ENCODE measurements around the gene FAM131A. TPM values are rescaled to one million over a fixed set of nuclear protein-coding genes. Genes with fewer than 3 reads are reported as not detected.
A peak's percentile ranks its signal among the peaks of the same experiment; 100 is the strongest.

The FAM131A gene
- total and polyA plus RNA-seq, 9 of the 15 experiments (the other 6 are each of a cell fraction or from before 2014, with no cell fraction given): 0.48 to 11.1 (median 4.3) TPM

DNA sequence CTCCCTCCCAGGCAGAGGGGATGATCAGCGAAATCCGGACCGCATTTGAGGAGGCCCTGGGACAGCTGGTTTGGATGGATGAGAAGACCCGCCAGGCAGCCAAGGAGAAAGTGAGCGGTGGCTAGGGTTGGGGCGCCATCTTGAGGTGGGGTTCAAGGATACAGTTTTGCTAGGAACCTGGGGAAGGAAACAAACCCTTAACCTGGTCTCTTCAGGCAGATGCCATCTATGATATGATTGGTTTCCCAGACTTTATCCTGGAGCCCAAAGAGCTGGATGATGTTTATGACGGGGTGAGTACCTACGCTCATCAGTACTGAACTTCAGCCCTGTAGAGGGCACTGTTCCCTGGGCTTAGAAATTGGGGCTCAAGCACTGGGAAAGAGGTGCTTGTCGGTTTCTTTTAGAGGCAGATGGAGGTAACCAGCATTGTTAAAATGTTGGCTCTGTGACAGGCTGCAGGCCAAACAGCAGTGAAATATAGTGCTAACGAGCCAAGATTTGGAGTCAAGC is 47.9 kb upstream of the FAM131A start (continued):
- TF ChIP-seq, protein P1, sequence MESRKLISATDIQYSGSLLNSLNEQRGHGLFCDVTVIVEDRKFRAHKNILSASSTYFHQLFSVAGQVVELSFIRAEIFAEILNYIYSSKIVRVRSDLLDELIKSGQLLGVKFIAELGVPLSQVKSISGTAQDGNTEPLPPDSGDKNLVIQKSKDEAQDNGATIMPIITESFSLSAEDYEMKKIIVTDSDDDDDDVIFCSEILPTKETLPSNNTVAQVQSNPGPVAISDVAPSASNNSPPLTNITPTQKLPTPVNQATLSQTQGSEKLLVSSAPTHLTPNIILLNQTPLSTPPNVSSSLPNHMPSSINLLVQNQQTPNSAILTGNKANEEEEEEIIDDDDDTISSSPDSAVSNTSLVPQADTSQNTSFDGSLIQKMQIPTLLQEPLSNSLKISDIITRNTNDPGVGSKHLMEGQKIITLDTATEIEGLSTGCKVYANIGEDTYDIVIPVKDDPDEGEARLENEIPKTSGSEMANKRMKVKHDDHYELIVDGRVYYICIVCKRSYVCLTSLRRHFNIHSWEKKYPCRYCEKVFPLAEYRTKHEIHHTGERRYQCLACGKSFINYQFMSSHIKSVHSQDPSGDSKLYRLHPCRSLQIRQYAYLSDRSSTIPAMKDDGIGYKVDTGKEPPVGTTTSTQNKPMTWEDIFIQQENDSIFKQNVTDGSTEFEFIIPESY (CRISPR knock-in tag; IDR thresholded peaks at IDR 0.05): peak; percentile 26; the same call in 1 of the 2 replicates
- TF ChIP-seq FOS (IDR thresholded peaks at IDR 0.05; ENCODE audit: extremely low read depth, insufficient read length): no peak
- TF ChIP-seq CCAR2 (IDR thresholded peaks at IDR 0.05; ENCODE audit: low read depth, low read length): no peak
- no peak for TF ChIP-seq HBP1 (CRISPR knock-in tag; IDR thresholded peaks at IDR 0.05)
- TF ChIP-seq, protein P2, sequence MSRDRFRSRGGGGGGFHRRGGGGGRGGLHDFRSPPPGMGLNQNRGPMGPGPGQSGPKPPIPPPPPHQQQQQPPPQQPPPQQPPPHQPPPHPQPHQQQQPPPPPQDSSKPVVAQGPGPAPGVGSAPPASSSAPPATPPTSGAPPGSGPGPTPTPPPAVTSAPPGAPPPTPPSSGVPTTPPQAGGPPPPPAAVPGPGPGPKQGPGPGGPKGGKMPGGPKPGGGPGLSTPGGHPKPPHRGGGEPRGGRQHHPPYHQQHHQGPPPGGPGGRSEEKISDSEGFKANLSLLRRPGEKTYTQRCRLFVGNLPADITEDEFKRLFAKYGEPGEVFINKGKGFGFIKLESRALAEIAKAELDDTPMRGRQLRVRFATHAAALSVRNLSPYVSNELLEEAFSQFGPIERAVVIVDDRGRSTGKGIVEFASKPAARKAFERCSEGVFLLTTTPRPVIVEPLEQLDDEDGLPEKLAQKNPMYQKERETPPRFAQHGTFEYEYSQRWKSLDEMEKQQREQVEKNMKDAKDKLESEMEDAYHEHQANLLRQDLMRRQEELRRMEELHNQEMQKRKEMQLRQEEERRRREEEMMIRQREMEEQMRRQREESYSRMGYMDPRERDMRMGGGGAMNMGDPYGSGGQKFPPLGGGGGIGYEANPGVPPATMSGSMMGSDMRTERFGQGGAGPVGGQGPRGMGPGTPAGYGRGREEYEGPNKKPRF (IDR thresholded peaks at IDR 0.05; ENCODE audit: low read depth, low read length): no peak
- TF ChIP-seq NCOA4 (IDR thresholded peaks at IDR 0.05; ENCODE audit: partially characterized antibody): no peak
- TF ChIP-seq XRCC5 (IDR thresholded peaks at IDR 0.05; ENCODE audit: low read depth, low read length): 0 out of 2 replicates have a peak, but pooled peaks have one; percentile 54
- TF ChIP-seq, protein P3, sequence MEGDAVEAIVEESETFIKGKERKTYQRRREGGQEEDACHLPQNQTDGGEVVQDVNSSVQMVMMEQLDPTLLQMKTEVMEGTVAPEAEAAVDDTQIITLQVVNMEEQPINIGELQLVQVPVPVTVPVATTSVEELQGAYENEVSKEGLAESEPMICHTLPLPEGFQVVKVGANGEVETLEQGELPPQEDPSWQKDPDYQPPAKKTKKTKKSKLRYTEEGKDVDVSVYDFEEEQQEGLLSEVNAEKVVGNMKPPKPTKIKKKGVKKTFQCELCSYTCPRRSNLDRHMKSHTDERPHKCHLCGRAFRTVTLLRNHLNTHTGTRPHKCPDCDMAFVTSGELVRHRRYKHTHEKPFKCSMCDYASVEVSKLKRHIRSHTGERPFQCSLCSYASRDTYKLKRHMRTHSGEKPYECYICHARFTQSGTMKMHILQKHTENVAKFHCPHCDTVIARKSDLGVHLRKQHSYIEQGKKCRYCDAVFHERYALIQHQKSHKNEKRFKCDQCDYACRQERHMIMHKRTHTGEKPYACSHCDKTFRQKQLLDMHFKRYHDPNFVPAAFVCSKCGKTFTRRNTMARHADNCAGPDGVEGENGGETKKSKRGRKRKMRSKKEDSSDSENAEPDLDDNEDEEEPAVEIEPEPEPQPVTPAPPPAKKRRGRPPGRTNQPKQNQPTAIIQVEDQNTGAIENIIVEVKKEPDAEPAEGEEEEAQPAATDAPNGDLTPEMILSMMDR (IDR thresholded peaks at IDR 0.05 in 2 of 3, conservative IDR thresholded peaks at IDR 0.05 in 1 of 3; ENCODE audit: insufficient read depth in 2 of 3, low read depth in 1 of 3, low read length in 3 of 3): peak; percentile 84 to 92 (median 84)
- no peak for TF ChIP-seq SMARCA5 (IDR thresholded peaks at IDR 0.05)
- no peak for TF ChIP-seq RBM17 (IDR thresholded peaks at IDR 0.05; ENCODE audit: borderline replicate concordance, low read depth, low read length)
- TF ChIP-seq POLR2AphosphoS2 (IDR thresholded peaks at IDR 0.05; ENCODE audit: low read length): no peak
- no peak for TF ChIP-seq MED1 (CRISPR knock-in tag; IDR thresholded peaks at IDR 0.05; ENCODE audit: borderline replicate concordance)
- no peak for TF ChIP-seq CEBPG (CRISPR knock-in tag; IDR thresholded peaks at IDR 0.05)
- TF ChIP-seq CEBPG (tag; conservative IDR thresholded peaks at IDR 0.05 in 1 of 2, IDR thresholded peaks at IDR 0.05 in 1 of 2): no peak
- no peak for TF ChIP-seq ZBTB17 (CRISPR knock-in tag; IDR thresholded peaks at IDR 0.05)
- TF ChIP-seq ZNF165 (CRISPR knock-in tag; IDR thresholded peaks at IDR 0.05; ENCODE audit: borderline replicate concordance): no peak
- no peak for TF ChIP-seq MCM3 (IDR thresholded peaks at IDR 0.05)
- TF ChIP-seq KDM2B (CRISPR knock-in tag; IDR thresholded peaks at IDR 0.05): no peak
- TF ChIP-seq YBX1 (IDR thresholded peaks at IDR 0.05): no peak
- no peak for TF ChIP-seq ZNF212 (CRISPR knock-in tag; IDR thresholded peaks at IDR 0.05)
- TF ChIP-seq NR2C1 (IDR thresholded peaks at IDR 0.05): no peak
- TF ChIP-seq NR2C1 (tag; IDR thresholded peaks at IDR 0.05): no peak
- TF ChIP-seq ZBTB7A (IDR thresholded peaks at IDR 0.05; ENCODE audit: borderline replicate concordance, control insufficient read depth, low read depth, low read length): no peak
- TF ChIP-seq BACH1 (tag; IDR thresholded peaks at IDR 0.05): no peak
